HG03565 (cell line): Measurements from ENCODE around the gene ANP32B.
"Not testable (repeated sequence)": the region's sequence is repeated elsewhere in the genome, so short reads cannot be mapped to it uniquely, and the experiment has no call there.

Experiments
- ATAC-seq: cut with Tn5 transposase; IDR thresholded peaks from one replicate; pipeline ENCODE4 v1.9.1; 2021; ENCODE audit warnings: mild to moderate bottlenecking, moderate library complexity; ENCODE audit not compliant: unreplicated experiment

The ANP32B gene

GRCh38 chr9:97982683-97983588 is at the start of gene ANP32B:
TSS of gene ANP32B (plus strand) at chr9:97983341. CDS start at chr9:97983556, 215 bp downstream.
- ATAC-seq = peak; percentile 57

GRCh38 chr9:97934321-97935115 is 48.6 kb upstream of the ANP32B start:
- ATAC-seq = no peak

- no peak for ATAC-seq
Measured at GRCh38 chr9:97935276-97935675, 47.9 kb upstream of the ANP32B start.

GRCh38 chr9:97936998-97937397 is 46.1 kb upstream of the ANP32B start:
- no peak for ATAC-seq

GRCh38 chr9:97938081-97938644 is 45.0 kb upstream of the ANP32B start, which contains the start of gene HEMGN:
TSS of gene HEMGN (minus strand) at chr9:97938172. CDS start at chr9:97938136, 36 bp downstream.
- ATAC-seq = no peak

DNA sequence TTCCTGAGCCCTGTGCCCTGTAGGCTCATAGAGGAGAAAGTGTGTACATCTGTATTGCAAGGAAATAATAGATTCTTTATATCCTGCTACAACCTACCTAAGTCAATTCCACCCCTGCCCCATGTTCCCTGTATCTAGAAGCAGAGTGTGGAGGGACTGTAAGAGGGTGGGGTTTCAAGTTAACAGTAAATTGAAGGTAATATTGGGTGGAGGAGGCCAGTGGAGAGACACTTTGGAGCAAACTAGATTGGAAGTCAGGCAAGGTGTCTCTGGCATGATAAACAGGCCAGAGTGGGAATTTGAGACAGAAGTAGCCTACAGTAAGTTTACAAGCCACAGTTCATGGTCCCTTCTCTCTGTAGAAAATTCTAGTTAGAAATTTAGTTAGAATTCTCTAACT is 42.9 kb upstream of the ANP32B start:
- no peak for ATAC-seq

DNA sequence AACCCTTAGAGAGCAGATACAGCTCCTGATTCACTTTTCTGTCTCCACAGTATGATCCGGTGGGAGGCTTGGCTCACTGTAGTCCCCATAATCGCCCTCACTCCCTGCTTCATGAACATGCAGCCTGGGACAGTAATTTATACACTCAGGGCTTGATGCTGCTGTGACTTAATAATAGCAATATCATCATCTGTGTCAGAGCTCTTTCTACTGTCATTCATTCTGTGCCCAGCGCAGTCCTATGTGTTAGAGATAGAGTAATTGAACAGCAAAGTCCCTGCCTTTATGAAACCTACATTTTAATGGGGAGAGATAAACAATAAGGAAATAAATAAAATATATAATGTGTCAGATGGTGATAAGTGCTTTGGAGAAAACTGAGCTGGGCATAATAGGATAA is 42.4 kb upstream of the ANP32B start:
- no peak for ATAC-seq

DNA sequence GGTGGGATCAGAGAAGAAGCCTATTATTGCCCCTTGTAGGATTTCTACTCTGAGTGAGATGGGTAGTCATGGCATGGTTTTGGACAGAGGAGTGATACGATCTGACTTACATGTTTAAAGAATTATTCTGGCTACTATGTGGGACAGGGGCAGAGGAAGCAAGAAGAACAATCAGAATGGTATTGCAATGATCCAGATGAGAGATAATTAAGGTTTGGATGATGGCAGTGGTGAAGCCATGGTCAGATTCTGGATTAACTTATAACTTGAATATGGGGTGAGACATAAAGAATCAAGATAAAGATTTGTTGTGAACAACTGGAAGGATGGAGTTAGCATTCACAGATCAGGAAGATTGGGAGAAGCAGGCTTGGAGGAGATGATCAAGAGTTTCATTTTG is 41.8 kb upstream of the ANP32B start:
- ATAC-seq = no peak

- ATAC-seq = no peak
Measured at GRCh38 chr9:97943308-97943855, 39.8 kb upstream of the ANP32B start.

GRCh38 chr9:97944612-97945011 is 38.5 kb upstream of the ANP32B start:
- ATAC-seq = no peak

- not testable (repeated sequence) for ATAC-seq
Measured at GRCh38 chr9:97945470-97945869, 37.7 kb upstream of the ANP32B start.

GRCh38 chr9:97947094-97947493 is 36.0 kb upstream of the ANP32B start:
- not testable (repeated sequence) for ATAC-seq

DNA sequence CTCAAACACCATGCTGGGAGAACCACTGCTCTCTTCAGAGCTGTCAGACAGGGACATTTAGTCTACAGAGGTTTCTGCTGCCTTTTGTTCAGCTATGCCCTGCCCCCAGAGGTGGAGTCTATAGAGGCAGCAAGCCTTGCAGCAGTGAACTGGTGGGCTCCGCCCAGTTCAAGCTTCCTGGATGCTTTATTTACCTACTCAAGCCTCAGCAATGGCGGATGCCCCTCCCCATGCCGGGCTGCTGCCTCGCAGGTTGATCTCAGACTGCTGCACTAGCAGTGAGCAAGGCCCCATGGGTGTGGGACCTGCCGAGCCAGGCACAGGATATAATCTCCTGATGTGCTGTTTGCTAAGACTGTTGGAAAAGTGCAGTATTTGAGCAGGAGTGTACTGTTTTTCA is 32.3 kb upstream of the ANP32B start:
- not testable (repeated sequence) for ATAC-seq

- no peak for ATAC-seq
Measured at GRCh38 chr9:97954550-97954989, 28.6 kb upstream of the ANP32B start.

DNA sequence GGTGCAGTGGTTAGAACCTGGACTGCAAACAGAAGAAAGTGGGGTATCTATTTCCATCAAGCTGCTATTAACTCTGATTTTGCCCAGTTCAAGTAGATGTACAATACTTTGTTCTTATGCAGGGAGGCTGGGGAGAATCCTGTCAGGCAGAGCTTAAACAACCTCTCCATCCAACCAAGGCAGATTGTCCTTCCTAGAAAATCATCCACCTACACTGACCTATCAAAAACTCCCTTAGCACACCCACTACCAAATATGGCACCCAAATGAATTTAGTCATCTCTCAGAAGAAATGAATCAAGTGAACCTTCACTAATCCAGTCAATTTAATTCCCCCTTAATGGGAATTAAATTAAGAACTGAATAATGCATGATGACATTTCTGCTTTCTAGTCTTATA is 26.8 kb upstream of the ANP32B start:
- no peak for ATAC-seq

DNA sequence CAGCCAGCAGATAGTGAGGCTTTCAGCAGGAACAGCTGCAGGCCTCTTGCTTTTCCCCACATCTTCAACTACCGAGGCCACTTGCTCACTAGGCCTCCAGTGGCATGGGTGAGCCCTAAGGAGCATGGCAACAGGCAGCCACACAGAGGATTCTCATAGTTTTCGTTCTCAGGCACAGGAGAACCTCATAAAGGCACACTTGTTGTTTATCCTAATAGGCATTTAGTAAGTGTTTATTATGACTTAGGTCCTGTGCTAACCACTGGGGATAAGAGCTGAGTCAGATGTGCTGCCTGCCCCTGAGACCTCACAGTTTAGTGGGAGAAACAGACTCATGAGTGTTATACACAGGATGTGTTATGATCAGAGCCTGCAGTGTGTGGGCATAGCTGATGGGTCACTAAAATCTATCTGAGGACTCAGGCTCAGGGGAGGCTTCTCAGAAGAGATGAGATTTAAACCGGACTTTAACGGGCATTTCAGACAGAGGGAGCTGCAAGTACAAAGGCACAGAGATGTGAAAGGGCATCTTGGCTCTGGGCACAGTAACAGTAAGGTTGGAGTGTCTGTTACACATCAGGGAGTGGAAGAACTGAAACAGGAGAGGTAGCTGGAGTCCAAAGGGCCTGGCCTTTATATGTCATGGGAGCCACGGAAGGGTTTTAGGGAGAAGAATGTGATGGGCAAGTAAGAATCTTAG is 24.2 kb upstream of the ANP32B start:
- no peak for ATAC-seq

GRCh38 chr9:97959585-97959984 is 23.6 kb upstream of the ANP32B start:
- ATAC-seq = no peak

DNA sequence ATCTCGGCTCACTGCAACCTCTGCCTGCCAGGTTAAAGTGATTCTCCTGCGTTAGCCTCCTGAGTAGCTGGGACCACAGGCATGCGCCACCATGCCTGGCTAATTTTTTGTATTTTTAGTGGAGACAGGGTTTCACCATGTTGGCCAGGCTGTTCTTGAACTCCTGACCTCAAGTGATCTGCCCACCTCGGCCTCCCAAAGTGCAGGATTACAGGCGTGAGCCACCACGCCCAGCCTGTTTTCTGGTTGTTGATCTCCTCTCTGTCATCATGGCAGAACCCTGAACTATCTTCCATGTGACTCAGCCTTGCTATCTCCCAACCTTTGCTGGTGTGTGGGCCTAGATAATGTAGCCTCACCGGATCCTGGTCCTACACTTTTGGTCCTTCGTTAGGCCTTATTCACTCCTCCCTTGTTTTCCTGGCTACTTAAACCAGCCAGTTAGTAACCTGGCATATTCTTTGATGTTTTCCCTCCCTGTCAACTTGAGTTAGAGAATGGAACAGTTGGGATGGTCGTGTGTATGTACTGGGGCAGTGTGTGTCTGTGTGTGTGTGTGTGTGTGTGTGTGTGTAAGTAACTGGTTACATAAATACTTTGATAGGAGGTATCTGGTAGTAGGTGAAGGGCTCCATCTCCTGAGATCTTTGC is 22.3 kb upstream of the ANP32B start:
- not testable (repeated sequence) for ATAC-seq

- no peak for ATAC-seq
Measured at GRCh38 chr9:97961361-97961760, 21.8 kb upstream of the ANP32B start.

DNA sequence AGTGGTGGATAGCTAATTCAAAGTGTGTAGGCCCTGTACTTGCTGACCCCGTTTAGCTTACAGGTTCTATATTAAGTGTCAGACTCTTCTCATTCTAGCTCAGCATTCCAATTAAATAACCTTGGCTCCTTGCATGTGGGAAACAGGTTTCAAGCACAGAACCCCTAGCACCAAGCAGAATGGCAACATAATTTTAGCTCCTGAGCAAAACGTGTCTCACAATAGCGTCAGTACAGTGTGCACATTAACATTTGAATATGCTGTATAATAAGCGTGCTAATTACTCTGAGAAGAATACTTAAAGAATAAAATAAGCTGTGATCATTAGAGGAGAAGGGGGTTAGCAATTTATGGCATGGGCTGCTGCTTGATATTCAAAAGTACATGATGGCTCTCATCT is 21.0 kb upstream of the ANP32B start:
- ATAC-seq = no peak
